ENCODE results near the gene SSTR5. TPM values are rescaled to one million over a fixed set of nuclear protein-coding genes. Genes with fewer than 3 reads are reported as not detected.

SSTR5 gene
- total and polyA plus RNA-seq, 2 donors (not counting 1 experiment from before 2014, with no cell fraction given) = not detected

GRCh38 chr16:1099189-1100083 is 26.9 kb downstream of the SSTR5 start:
- H3K4me1 Mint-ChIP-seq = no peaks in the 10 kb centered on the region
- peaks cover 3% of the 10 kb centered on the region for H3K27me3 Mint-ChIP-seq
- Histone ChIP-seq H3K4me3 (ENCODE audit: control extremely low read depth in 1 of 5, extremely low read depth in 1 of 5, insufficient read depth in 1 of 5, low read depth in 2 of 5, low read length in 4 of 5) (no peak overlapping the region), H3K27ac (ENCODE audit: low read length in 2 of 2) (no peak overlapping the region), H3K9ac (ENCODE audit: low read length) (no peak overlapping the region), H3K36me3 (replicated peaks in 1 of 2; ENCODE audit: control extremely low read depth in 1 of 2, control insufficient read depth in 1 of 2, extremely low read depth in 1 of 2, insufficient read depth in 2 of 2, low read length in 1 of 2) (no peaks in the 10 kb centered on the region), H3K4me2 (replicated peaks; ENCODE audit: low read depth, low read length, poor library complexity, severe bottlenecking) (no peak overlapping the region), H3K9me3 (ENCODE audit: control extremely low read depth in 1 of 3, control insufficient read depth in 2 of 3, insufficient read depth in 1 of 3, low read length in 2 of 3) (no peaks in the 10 kb centered on the region), H3K4me1 (ENCODE audit: control insufficient read depth in 2 of 2, insufficient read depth in 2 of 2, low read length in 2 of 2) (peaks cover 7 to 8% of the 10 kb centered on the region in 2 donors), H2AFZ (ENCODE audit: insufficient read depth, low read depth, low read length, poor library complexity, severe bottlenecking) (no peak overlapping the region), H3K27me3 (replicated peaks in 1 of 4; ENCODE audit: control extremely low read depth in 1 of 4, control insufficient read depth in 3 of 4, insufficient read depth in 4 of 4, low read length in 3 of 4) (peaks cover 0 to 16% (median 5%) of the 10 kb centered on the region in 4 experiments), H4K20me1 (ENCODE audit: control insufficient read depth, insufficient read depth, low read length, poor library complexity, severe bottlenecking) (no peaks in the 10 kb centered on the region), H3K79me2 (ENCODE audit: control insufficient read depth, insufficient read depth, low read length) (no peaks in the 10 kb centered on the region)
- DNase-seq (no peak), ATAC-seq (ENCODE audit: low read depth) (no peak)
- intact Hi-C loops (cut with micrococcal nuclease) = no loop called here
- 54% methylated on average over 30 of the region's 35 CpGs for WGBS (ENCODE audit: insufficient coverage)
- no peak for TF ChIP-seq EZH2 (IDR thresholded peaks at IDR 0.05; ENCODE audit: borderline replicate concordance, insufficient read depth, low read depth, low read length, poor library complexity, severe bottlenecking)
- TF ChIP-seq, protein P1, sequence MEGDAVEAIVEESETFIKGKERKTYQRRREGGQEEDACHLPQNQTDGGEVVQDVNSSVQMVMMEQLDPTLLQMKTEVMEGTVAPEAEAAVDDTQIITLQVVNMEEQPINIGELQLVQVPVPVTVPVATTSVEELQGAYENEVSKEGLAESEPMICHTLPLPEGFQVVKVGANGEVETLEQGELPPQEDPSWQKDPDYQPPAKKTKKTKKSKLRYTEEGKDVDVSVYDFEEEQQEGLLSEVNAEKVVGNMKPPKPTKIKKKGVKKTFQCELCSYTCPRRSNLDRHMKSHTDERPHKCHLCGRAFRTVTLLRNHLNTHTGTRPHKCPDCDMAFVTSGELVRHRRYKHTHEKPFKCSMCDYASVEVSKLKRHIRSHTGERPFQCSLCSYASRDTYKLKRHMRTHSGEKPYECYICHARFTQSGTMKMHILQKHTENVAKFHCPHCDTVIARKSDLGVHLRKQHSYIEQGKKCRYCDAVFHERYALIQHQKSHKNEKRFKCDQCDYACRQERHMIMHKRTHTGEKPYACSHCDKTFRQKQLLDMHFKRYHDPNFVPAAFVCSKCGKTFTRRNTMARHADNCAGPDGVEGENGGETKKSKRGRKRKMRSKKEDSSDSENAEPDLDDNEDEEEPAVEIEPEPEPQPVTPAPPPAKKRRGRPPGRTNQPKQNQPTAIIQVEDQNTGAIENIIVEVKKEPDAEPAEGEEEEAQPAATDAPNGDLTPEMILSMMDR (IDR thresholded peaks at IDR 0.05) = no peak
- POLR2A ChIA-PET = interaction anchor here (0.7 kb wide), 1 partner anchor 380 kb away, joined by 3 read pairs; no protein-coding TSS in a partner anchor
- H3K4me3 Mint-ChIP-seq = no peak overlapping the region
- CTCF ChIA-PET = no interaction called here
- no peaks in the 10 kb centered on the region for H3K9me3 Mint-ChIP-seq (ENCODE audit: insufficient read depth)
- no peak overlapping the region for H3K27ac Mint-ChIP-seq

All from B cell (primary cell).